HG03439 (cell line): ENCODE measurements around the gene CACNB2.
"Not testable (repeated sequence)": the region's sequence is repeated elsewhere in the genome, so short reads cannot be mapped to it uniquely, and the experiment has no call there.

ENCODE experiments used
- ATAC-seq: cut with Tn5 transposase; IDR thresholded peaks from one replicate; pipeline ENCODE4 v1.9.1; 2021; ENCODE audit warnings: mild to moderate bottlenecking, moderate library complexity; ENCODE audit not compliant: unreplicated experiment

CACNB2 gene

GRCh38 chr10:18196806-18197550 lies 56.8 kb downstream of the CACNB2 start:
- no peak for ATAC-seq

- no peak for ATAC-seq
Observed at GRCh38 chr10:18197706-18198105, 57.5 kb downstream of the CACNB2 start.

DNA sequence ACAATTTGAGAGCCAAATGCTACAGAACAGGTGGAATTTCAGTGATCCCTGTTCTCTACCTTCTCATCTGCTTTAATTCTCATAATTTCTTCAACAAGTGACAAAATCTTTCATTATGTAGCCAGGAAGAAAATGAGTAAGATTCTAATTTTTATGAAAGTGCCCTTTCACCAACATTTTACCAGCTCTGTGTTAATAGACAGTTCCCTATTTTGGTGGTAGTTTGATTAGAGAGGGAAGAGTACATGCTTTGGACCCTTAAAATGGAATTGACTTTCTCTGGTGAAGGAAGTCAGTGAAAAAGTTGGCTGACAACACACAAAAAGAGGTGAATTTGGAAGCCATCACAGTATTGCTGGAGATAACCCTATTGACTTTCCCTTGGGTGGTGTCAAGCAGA lies 61.7 kb downstream of the CACNB2 start:
- ATAC-seq: no peak

GRCh38 chr10:18202680-18203460 lies 62.6 kb downstream of the CACNB2 start:
- no peak for ATAC-seq

DNA sequence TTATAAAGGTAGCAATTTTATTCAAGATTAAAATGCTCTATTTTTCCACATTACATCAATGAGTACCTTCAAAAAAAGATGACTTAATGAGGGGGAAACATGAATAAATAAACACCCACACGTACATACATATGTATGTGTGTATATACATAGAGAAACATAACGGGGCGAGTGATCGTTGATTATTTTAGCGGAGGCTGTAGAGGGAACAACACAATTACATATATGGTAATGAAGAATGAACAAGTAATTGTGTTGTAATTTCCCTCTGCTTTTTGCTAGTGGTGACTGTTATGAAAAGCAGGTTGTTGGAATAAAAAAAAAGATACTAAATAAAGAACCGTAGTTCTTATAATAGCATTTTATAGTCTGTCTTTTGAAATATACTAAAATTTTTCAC lies 63.2 kb downstream of the CACNB2 start:
- no peak for ATAC-seq

- ATAC-seq: no peak
Observed at GRCh38 chr10:18204039-18204835, 64.0 kb downstream of the CACNB2 start.

DNA sequence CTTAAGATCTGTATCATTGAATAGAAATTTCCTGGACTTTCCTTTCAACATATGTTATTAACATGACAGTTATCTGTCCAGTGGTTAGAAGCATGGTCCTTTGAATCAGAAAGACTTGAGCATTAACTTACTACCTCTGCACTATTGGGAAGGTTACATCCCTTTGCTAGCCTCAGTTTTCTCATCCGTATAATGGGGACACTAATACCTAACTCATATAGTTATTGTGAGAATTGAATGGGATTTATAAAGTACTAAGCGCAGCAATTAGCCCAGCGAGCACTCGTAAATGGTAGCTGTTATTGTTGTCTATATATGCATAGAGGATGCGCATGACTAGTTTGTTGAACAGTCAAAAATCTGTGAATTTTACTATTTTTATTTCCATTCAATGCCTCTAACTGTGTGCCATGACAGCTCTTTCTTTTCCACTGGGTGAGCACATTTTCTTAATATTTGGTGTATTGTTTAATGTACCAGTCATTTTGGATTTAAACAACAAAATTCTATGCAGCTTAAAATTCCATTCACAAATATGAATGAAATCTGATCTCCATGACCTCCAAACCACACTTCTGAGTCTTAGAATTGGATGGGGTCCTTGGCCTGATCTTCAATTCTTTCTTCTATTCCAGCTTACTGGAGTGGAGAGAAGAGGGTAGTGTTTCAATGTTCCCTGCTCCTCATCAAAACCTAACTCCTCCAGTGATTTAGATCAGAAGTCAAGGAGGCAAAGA lies 65.0 kb downstream of the CACNB2 start:
- no peak for ATAC-seq

DNA sequence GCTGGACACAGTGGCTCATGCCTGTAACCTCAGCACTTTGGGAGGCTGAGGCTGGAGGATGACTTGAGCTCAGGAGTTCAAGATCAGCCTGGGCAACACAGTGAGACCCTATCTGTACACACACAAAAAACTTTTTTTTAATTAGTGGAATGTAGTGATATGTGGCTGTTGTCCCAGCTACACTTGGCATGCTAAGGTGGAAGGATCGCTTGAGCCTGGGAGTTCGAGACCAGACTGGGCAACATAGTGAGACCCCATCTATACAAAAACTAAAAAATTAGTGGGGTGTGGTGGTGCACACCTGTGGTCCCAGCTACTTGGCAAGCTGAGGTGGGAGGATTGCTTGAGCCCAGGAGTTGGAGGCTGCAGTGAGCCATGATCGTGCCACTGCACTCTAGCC lies 68.0 kb downstream of the CACNB2 start:
- not testable (repeated sequence) for ATAC-seq

DNA sequence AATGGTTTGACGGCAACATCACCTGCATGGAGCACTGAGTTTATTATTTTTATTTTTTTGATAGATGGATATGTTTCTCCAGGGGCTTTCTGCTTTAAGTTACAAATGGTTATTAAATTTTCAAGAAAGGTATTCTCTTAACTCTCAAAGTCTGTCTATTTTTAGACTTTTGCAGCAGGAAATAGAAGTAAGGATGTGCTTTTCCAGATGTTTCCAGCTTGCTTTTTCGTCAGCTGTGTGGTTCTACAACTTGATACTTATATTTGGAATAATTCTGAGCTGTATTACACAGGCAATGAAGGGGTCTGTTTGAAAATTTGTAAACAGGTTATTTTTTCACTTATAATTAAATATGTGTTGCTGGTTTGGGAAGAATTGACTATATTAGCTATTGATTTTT lies 69.0 kb downstream of the CACNB2 start:
- no peak for ATAC-seq

- no peak for ATAC-seq
Observed at GRCh38 chr10:18210711-18211110, 70.5 kb downstream of the CACNB2 start.

- ATAC-seq: no peak
Observed at GRCh38 chr10:18211862-18212261, 71.6 kb downstream of the CACNB2 start.

DNA sequence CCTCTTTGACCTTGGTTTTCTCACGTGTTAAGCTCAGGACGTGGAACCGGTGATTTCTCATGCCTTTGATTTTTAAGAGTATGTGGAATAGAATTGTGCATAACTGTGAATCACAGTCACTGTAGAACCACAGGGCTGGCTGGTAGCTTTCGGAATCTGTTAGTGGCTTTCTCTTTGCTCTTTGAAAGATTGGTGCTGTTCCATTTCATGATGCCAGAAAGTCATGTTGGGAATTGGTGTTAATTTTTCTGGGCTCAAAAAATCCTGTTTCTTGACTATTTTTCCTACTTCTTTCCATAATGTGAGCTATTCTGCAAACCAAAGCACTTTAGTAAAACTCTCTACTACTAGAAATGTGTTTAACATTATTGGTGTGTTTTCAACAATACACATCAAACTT lies 73.0 kb downstream of the CACNB2 start:
- ATAC-seq: no peak

DNA sequence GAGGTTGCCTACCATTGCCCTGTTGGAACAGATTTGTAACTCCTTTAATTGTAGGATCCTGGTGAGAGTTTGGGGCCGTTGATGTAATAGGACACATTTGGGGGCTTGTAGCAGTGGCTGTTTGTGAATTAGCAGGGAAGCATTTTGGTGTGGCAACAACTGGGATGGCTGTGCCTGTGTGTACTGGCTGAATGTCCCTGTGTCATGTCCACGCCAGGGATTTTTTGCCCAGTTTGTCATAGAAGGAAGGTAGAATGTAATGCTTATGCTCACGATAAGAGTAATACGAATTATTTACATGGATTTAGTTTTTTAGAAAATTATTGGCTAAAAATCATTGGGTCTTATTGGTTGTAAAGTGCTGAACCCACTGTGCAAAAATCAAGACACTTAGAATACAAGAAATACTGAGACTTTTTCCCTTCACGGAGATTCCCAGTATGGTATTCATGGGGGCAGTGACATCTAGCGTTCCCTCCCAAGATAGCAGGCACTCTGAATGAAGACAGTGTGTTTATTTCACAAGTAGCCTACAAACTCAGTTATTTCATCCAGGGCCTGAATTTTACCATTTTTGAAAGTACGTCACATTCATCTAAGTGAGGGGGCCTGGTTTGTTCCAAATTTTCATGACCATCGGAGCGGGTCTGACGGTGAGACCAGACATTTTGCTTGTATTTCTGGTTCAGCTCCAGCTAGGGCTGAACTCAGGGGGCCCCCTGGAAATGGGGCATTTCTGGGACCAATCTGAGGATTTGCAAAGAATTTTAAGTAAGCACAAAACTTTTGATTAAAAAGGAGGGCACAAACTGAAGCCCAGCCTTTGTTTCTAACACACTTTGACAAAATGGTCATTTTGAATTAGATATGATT lies 74.7 kb downstream of the CACNB2 start:
- ATAC-seq: no peak

GRCh38 chr10:18216482-18216881 lies 76.3 kb downstream of the CACNB2 start:
- no peak for ATAC-seq

GRCh38 chr10:18217577-18217976 lies 77.4 kb downstream of the CACNB2 start:
- ATAC-seq: no peak

DNA sequence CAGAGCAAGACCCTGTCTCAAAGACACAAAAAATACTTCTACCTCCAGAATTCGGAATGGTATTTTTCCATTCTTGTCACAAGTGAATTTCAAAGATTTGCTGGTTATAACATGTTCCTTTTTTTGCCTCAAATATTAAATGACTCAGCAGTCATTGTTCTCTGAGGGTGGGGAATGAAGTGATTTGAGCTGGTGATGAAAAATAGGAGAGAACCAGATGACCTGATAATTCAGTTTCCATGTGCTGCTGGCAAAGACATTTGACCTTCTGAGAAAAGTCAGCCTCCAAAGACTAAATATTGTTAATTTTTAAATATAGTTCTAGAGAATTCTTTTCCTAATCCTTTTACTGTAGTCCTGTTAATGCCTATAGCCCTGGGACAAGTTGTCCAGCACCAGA lies 78.9 kb downstream of the CACNB2 start:
- ATAC-seq: no peak

- no peak for ATAC-seq
Observed at GRCh38 chr10:18221123-18221522, 80.9 kb downstream of the CACNB2 start.

DNA sequence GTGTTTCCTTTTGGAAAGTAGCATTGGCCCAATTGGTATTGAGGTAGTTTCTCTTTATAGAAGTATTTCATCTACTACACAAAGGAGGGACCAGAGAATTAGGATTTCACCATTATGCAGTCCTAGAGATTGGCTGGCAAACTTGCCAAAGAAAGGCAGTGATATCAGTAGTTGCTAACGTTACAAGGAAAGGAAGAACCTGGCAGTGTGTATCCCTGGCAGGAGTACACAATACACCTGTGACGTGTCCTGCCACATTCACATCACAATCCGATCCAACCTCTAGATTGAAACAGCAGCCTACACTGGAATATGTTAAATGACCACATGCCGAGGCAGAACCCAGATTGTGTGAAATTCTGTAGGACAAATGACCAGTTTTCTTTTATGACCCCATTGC lies 81.7 kb downstream of the CACNB2 start:
- ATAC-seq: no peak

DNA sequence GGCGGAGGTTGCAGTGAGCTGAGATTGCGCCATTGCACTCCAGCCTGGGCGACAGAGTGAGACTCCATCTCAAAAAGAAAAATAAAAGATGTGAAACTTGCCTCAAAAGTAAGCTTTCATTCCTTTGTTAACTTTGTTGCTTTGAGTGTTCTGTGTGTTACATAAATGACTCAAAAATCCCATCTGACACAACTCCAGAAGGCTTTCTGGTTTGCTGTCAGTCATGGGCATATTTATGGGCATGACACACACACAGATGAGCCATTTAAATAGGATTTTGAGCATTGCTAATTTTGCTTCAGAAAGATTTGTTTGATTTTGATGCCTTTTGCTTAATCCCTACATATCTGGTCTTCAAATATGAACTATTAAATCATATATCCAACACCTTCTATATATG lies 82.6 kb downstream of the CACNB2 start:
- ATAC-seq: no peak

DNA sequence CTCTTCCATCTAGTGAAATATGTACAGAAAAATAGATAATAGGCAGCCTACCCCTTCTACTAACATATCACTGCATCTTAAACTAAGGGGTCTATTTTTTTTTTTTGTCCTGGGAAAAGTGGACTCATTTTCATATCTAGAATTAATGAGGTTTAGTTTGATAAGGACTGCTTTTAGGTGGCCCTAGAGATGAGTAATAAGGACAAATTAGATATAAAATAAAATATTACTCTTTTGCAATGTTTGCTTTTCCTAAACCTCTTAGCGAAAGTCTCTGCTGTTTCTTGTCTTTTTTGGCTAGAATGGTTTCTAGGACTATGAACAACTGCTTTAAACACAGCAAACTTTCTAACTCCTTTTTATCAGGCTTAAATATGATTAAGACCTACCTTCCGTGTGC lies 83.7 kb downstream of the CACNB2 start:
- no peak for ATAC-seq
